GM20431 (cell line): ENCODE data around the gene CCDC88C.
"Not testable (repeated sequence)": the region's sequence is repeated elsewhere in the genome, so short reads cannot be mapped to it uniquely, and the experiment has no call there.

Experiments used
- in situ Hi-C: fragments of 300-500 bp; cut with MseI, MboI; formaldehyde crosslinking; loops from one replicate; pipeline ENCODE4 v1.15.0; 2020; ENCODE audit warnings: low sequenced_read_pairs; ENCODE audit not compliant: unreplicated experiment

CCDC88C gene

DNA sequence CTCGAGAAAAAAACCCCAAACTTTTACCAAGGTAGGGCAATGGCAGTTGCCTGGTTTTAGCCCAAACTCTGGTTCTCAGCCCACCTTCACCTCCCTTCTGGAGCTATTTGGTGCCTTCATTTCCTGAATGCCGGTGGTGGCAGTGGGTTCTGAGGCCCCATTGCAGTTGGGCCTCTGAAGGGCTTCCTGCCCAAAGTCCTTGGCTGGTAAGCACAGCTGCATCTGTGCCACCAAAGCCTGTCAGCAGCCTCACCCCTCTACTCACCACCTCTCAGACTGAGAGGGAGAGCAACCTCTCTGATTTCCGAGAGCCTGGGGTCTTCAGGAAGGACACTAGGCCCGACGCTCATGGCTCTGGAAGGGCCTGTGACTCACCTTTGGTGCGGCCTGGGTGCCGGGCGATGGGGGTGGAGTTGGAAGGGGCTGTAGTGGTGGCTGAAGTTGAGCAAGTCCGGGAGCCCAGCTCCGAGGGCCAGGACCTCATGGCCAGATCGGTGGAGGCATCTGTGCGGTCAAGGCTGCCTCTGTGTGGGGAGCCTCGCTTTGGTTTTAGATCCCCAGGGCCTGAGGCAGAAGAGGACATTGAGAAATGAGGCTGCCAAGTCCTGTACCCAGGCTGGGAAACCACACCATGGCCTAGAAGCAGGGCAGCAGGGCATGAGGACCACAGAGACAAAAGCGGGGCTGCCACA, 134.5 kb downstream of the CCDC88C start:
- in situ Hi-C loops: loop anchor here (10.0 to 25.0 kb wide), 2 partner anchors 108 to 371 kb away; no protein-coding TSS in a partner anchor

- in situ Hi-C loops: loop anchor here (10.0 to 25.0 kb wide), 2 partner anchors 107 to 369 kb away; no protein-coding TSS in a partner anchor
These were observed 136.3 kb downstream of the CCDC88C start for GRCh38 chr14:91281346-91281745.

DNA sequence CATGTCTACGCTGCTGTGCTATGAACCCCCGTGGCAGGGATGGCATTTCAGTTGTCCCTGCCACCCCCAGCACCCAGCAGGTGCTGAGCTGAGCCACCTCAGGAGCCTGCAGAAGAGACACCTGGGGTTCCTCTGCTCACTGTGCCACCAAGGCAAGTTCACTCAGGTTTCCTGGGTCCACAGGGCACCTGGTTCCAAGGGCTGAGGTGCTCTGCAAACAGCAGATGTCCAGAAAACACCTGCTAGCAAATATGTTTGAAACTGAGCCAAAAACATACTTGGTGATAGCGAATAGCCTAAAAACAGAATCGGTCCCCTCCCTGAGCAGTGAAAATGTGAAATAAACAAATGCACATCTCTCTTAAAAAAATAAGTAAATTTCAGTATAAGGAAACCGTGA, 137.5 kb downstream of the CCDC88C start:
- in situ Hi-C loops: loop anchor here (10.0 to 25.0 kb wide), 2 partner anchors 105 to 368 kb away; no protein-coding TSS in a partner anchor

DNA sequence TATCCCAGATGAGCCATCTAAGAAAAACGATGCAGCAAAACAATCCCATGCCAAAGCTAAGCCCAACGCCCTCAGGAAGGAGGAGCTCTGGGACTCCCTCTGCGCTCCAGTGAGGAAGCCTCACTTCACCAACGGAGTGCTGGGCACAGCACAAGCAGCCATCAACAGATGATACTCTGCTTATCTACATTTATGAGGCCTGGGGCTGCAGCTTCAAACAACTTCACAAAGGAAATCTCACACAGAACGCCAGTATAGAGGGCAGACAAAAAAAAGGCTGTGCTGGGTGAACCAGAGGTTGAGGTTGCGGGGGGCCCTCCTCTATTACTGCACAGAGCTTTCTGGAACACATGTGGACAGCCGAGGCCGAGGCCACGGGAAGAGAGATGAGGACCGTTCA, 138.3 kb downstream of the CCDC88C start:
- in situ Hi-C loops: loop anchor here (25.0 kb wide), 1 partner anchor 367 kb away; no protein-coding TSS in a partner anchor

GRCh38 chr14:91278383-91278715, 139.3 kb downstream of the CCDC88C start:
- in situ Hi-C loops: loop anchor here (25.0 kb wide), 1 partner anchor 366 kb away; no protein-coding TSS in a partner anchor

DNA sequence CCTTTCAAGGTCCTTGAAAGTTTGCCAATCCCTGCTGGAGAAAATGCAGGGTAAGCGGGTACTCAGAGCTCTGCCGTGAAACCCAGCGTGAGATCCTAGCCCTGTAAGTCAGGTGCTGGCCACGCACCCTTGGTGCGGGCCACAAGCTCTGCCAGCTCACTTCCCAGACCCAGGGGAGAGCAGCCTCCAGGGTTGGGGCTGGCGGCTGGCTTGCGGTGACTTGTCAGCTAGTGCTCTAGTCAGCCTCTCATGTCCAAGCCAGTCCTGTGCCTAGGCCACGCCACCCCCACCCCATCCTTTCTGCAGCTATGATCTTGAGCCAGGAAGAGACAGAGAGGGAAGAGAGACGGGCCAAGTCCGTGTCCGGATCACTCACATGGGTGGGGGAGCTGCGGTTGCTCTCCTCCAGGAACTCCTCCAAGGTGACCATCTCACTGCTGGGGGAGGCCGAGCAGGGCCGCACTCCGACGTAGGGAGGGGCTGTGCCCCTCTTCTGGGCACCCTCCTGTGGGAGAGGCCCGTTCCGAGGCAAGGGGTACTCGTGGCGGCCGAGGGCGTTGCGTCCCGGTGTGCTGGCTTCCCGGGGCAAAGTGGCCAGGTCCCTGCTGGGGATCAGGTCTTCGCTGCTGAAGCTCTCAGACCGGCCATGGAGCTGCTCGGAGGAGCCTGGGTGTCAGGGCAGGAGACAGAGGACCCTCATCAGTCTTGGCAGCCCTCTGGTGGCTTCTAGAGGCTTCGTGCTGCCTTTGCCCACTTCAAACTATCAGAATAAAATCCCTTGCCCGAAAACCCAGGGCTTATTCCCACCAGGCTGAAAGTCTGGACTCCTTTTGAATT, 139.9 kb downstream of the CCDC88C start:
- in situ Hi-C loops: loop anchor here (25.0 kb wide), 1 partner anchor 365 kb away; no protein-coding TSS in a partner anchor

- in situ Hi-C loops: loop anchor here (25.0 kb wide), 1 partner anchor 362 kb away; no protein-coding TSS in a partner anchor
These were observed 142.8 kb downstream of the CCDC88C start for GRCh38 chr14:91274796-91275195.

DNA sequence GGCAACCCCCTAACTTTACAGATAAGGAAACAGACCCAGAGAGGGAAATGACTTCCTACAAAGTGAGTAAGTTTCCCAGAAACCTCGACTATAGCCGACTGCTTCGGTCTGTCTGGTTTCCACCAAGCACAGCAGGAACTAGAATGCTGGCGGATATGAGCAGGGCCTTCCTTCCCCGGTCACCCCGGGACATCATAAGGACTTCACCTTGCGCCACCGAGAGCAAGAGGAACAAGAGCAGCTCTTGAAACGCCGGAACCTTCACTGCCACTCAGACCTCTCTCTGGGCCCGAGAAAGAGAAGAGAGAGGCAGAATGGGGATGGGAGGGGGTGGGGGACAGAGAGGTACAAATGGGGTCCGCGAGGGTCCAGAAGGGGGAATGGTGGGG, 143.7 kb downstream of the CCDC88C start:
- in situ Hi-C loops: no loop called here

- in situ Hi-C loops: no loop called here
These were observed 144.2 kb downstream of the CCDC88C start for GRCh38 chr14:91273273-91273884.

- in situ Hi-C loops: no loop called here
These were observed 145.0 kb downstream of the CCDC88C start for GRCh38 chr14:91272341-91273272.

- in situ Hi-C loops: no loop called here
These were observed 146.0 kb downstream of the CCDC88C start for GRCh38 chr14:91271639-91272038.

GRCh38 chr14:91270619-91271018, 147.0 kb downstream of the CCDC88C start:
- in situ Hi-C loops: no loop called here

- in situ Hi-C loops: no loop called here
These were observed 147.4 kb downstream of the CCDC88C start for GRCh38 chr14:91270188-91270587.

GRCh38 chr14:91269076-91269991, 148.3 kb downstream of the CCDC88C start:
- in situ Hi-C loops: no loop called here

- in situ Hi-C loops: no loop called here
These were observed 149.6 kb downstream of the CCDC88C start for GRCh38 chr14:91267965-91268437.

- in situ Hi-C loops: not testable (repeated sequence)
These were observed 151.3 kb downstream of the CCDC88C start for GRCh38 chr14:91266276-91266675.

DNA sequence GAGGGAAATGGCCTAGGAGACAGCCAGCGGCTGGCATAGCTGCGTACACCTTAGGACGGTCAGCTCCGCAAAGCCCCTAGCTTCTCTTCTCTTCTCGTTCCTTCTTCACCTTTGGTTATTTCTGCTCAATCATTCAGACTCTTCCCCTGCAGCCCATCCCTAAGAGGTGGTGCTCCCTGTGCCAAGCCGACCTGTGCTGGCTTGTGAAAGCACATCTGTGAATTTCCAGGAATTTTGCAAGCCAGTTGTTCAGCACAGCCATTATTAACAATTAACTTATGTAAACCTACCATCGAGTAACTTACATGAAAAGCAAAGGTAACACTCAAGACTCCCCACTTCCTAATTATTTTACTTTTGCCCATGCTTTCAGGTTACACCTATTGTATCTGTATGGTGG, 152.2 kb downstream of the CCDC88C start:
- in situ Hi-C loops: no loop called here
